HTERT RPE-1 (cell line): ENCODE results near the gene PRXL2C.

Source experiments
- in situ Hi-C: fragments of 300-500 bp; cut with MboI; formaldehyde crosslinking; loops from 4 replicates; pipeline ENCODE4 v1.14.3; 2020; ENCODE audit warnings: low sequenced_read_pairs

Gene PRXL2C

GRCh38 chr9:96612966-96613589 lies 42.0 kb downstream of the PRXL2C start:
- in situ Hi-C loops = no loop called here

- in situ Hi-C loops = no loop called here
Measured at GRCh38 chr9:96612105-96612965, 42.8 kb downstream of the PRXL2C start.

- in situ Hi-C loops = no loop called here
Measured at GRCh38 chr9:96611302-96611701, 43.8 kb downstream of the PRXL2C start.

GRCh38 chr9:96609732-96610131 lies 45.4 kb downstream of the PRXL2C start:
- in situ Hi-C loops = no loop called here

GRCh38 chr9:96607971-96608370 lies 47.1 kb downstream of the PRXL2C start:
- in situ Hi-C loops = no loop called here

GRCh38 chr9:96605328-96605727 lies 49.8 kb downstream of the PRXL2C start:
- in situ Hi-C loops = no loop called here

GRCh38 chr9:96604004-96604319 lies 51.2 kb downstream of the PRXL2C start:
- in situ Hi-C loops = no loop called here

- in situ Hi-C loops = no loop called here
Measured at GRCh38 chr9:96603305-96604003, 51.7 kb downstream of the PRXL2C start.

GRCh38 chr9:96599298-96599697 lies 55.8 kb downstream of the PRXL2C start:
- in situ Hi-C loops = no loop called here

- in situ Hi-C loops = no loop called here
Measured at GRCh38 chr9:96596601-96597111, 58.5 kb downstream of the PRXL2C start.
